Neural cell (in vitro differentiated cells): ENCODE results near the gene XIRP2. TPM values are rescaled to one million over a fixed set of nuclear protein-coding genes. Genes with fewer than 3 reads are reported as not detected.
A peak's percentile ranks its signal among the peaks of the same experiment; 100 is the strongest.

ENCODE experiments used
- H2AFZ ChIP-seq: fragments of 200-600, 300-800 bp; sonication (generic), shearing (Covaris generic); 2 replicates; pipeline ENCODE4 v1.6.0; 2014; ENCODE audit warnings: low read depth, mild to moderate bottlenecking, antibody characterized with exemption, low read length, moderate library complexity
- H3F3A ChIP-seq: fragments of 200-600 bp; shearing (Covaris generic); 2 replicates; pipeline ENCODE4 v1.6.1; 2016; ENCODE audit warnings: mild to moderate bottlenecking, moderate library complexity, mixed read lengths, antibody characterized with exemption, low read length; ENCODE audit not compliant: insufficient read depth, poor library complexity, severe bottlenecking
- H3K27ac ChIP-seq: fragments of 200-600, 300-800 bp; sonication (generic), shearing (Covaris generic); 2 replicates; pipeline ENCODE4 v1.5.1; 2014; ENCODE audit warnings: mild to moderate bottlenecking, low read length, moderate library complexity
- H3K27me3 ChIP-seq: fragments of 300-800, 200-600 bp; sonication (generic), shearing (Covaris generic); 2 replicates; pipeline ENCODE4 v1.6.0; 2014; ENCODE audit warnings: mild to moderate bottlenecking, low read depth, low read length, moderate library complexity; ENCODE audit not compliant: insufficient read depth
- H3K36me3 ChIP-seq: fragments of 300-800, 200-600 bp; sonication (generic), shearing (Covaris generic); 2 replicates; pipeline ENCODE4 v1.5.1; 2014; ENCODE audit warnings: mild to moderate bottlenecking, antibody characterized with exemption, low read length, moderate library complexity; ENCODE audit not compliant: insufficient read depth
- H3K4me2 ChIP-seq: fragments of 300-800, 200-600 bp; sonication (generic), shearing (Covaris generic); 2 replicates; pipeline ENCODE4 v1.6.0; 2014; ENCODE audit warnings: mild to moderate bottlenecking, low read length
- H3K4me3 ChIP-seq: fragments of 300-800, 200-600 bp; sonication (generic), shearing (Covaris generic); 2 replicates; pipeline ENCODE4 v1.5.1; 2014; ENCODE audit warnings: mild to moderate bottlenecking, low read length, moderate library complexity
- H3K79me2 ChIP-seq: fragments of 200-600 bp; shearing (Covaris generic); replicated peaks from 2 replicates; pipeline ENCODE4 v1.6.0; 2014; ENCODE audit warnings: mild to moderate bottlenecking, low read length, moderate library complexity; ENCODE audit not compliant: insufficient read depth
- H3K9ac ChIP-seq: fragments of 300-800, 200-600 bp; sonication (generic), shearing (Covaris generic); 2 replicates; pipeline ENCODE4 v1.6.1; 2016; ENCODE audit warnings: mild to moderate bottlenecking, low read length, mixed read lengths
- H3K9me2 ChIP-seq: fragments of 200-600 bp; shearing (Covaris generic); 2 replicates; pipeline ENCODE4 v1.6.1; 2016; ENCODE audit warnings: mild to moderate bottlenecking, low read length, mixed read lengths; ENCODE audit not compliant: insufficient read depth
- H3K9me3 ChIP-seq: fragments of 200-600, 300-800 bp; sonication (generic), shearing (Covaris generic); 2 replicates; pipeline ENCODE4 v1.6.1; 2016; ENCODE audit warnings: mild to moderate bottlenecking, mixed run types, low read length, moderate library complexity, mixed read lengths
- H4K20me1 ChIP-seq: fragments of 200-600 bp; shearing (Covaris generic); 2 replicates; pipeline ENCODE4 v1.6.1; 2016; ENCODE audit warnings: mild to moderate bottlenecking, mixed run types; ENCODE audit not compliant: insufficient read depth
- EP300 ChIP-seq: fragments of 450-650 bp; conservative IDR thresholded peaks from 2 replicates; pipeline ENCODE4 v1.6.1; 2014; ENCODE audit warnings: antibody characterized with exemption, mild to moderate bottlenecking, moderate library complexity; ENCODE audit not compliant: poor library complexity, severe bottlenecking
- EZH2 ChIP-seq: fragments of 200-600, 300-800 bp; shearing (Covaris generic), sonication (generic); IDR thresholded peaks from 2 replicates; pipeline ENCODE4 v1.6.1; 2014; ENCODE audit warnings: antibody characterized with exemption, low read length, borderline replicate concordance, mild to moderate bottlenecking; ENCODE audit not compliant: insufficient read depth, poor library complexity, severe bottlenecking
- MXI1 ChIP-seq: fragments of 450-650 bp; conservative IDR thresholded peaks from 2 replicates; pipeline ENCODE4 v1.6.1; 2014; ENCODE audit warnings: antibody characterized with exemption, mild to moderate bottlenecking; ENCODE audit not compliant: poor library complexity, severe bottlenecking
- POLR2AphosphoS5 ChIP-seq: IDR thresholded peaks from 2 replicates; pipeline ENCODE4 v1.6.1; 2012
- RAD21 ChIP-seq: fragments of 450-650 bp; conservative IDR thresholded peaks from 2 replicates; pipeline ENCODE4 v1.6.1; 2014; ENCODE audit warnings: antibody characterized with exemption, mild to moderate bottlenecking, moderate library complexity
- SMC3 ChIP-seq: fragments of 450-650 bp; conservative IDR thresholded peaks from 2 replicates; pipeline ENCODE4 v1.6.1; 2014; ENCODE audit warnings: antibody characterized with exemption, mild to moderate bottlenecking, moderate library complexity; ENCODE audit not compliant: poor library complexity
- TAF1 ChIP-seq: IDR thresholded peaks from 2 replicates; pipeline ENCODE4 v1.6.1; 2012; ENCODE audit warnings: low read depth
- polyA plus RNA-seq: library from polyadenylated mRNA; depleted of rRNA; stranded (reverse); fragments of >200 nt; gene quantifications from 2 replicates; pipeline ENCODE4 v1.2.3, GENCODE V29; 2014
- TF ChIP-seq, protein P1 (sequence below): fragments of 450-650 bp; IDR thresholded peaks from 2 replicates; pipeline ENCODE4 v1.5.1; 2014; ENCODE audit warnings: antibody characterized with exemption, mild to moderate bottlenecking, moderate library complexity; ENCODE audit not compliant: poor library complexity, severe bottlenecking
- TF ChIP-seq, protein P2 (sequence below): IDR thresholded peaks from 2 replicates; pipeline ENCODE4 v1.6.1; 2012; ENCODE audit warnings: borderline replicate concordance

The XIRP2 gene
- polyA plus RNA-seq, 1 donor from 2014 or later = not detected

DNA sequence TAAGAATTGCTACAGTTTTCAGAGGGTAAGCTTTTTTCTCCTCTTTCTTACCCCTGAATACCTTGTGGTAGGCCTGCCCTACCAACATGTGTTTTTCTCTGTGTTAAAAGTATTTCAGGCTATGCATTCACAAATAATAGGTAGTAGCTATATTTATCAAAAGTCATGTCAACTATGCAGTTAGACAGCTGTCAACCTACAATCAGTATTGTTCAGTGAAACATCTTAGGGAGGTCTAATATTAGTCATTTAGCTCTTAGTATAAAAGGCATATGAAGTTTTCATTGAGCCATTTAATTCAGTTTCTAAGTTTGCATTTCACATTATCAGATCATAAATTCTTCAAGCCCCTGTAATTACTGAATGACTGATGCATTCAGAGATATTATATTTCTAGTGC lies 36.7 kb downstream of the XIRP2 start:
- TF ChIP-seq EZH2 = no peak
- peak; percentile 80 for TF ChIP-seq POLR2AphosphoS5
- TF ChIP-seq TAF1 = no peak
- TF ChIP-seq, protein P1, sequence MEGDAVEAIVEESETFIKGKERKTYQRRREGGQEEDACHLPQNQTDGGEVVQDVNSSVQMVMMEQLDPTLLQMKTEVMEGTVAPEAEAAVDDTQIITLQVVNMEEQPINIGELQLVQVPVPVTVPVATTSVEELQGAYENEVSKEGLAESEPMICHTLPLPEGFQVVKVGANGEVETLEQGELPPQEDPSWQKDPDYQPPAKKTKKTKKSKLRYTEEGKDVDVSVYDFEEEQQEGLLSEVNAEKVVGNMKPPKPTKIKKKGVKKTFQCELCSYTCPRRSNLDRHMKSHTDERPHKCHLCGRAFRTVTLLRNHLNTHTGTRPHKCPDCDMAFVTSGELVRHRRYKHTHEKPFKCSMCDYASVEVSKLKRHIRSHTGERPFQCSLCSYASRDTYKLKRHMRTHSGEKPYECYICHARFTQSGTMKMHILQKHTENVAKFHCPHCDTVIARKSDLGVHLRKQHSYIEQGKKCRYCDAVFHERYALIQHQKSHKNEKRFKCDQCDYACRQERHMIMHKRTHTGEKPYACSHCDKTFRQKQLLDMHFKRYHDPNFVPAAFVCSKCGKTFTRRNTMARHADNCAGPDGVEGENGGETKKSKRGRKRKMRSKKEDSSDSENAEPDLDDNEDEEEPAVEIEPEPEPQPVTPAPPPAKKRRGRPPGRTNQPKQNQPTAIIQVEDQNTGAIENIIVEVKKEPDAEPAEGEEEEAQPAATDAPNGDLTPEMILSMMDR = no peak
- no peak for TF ChIP-seq SMC3
- TF ChIP-seq EP300 = peak; percentile 93
- no peak for TF ChIP-seq RAD21
- TF ChIP-seq, protein P2, sequence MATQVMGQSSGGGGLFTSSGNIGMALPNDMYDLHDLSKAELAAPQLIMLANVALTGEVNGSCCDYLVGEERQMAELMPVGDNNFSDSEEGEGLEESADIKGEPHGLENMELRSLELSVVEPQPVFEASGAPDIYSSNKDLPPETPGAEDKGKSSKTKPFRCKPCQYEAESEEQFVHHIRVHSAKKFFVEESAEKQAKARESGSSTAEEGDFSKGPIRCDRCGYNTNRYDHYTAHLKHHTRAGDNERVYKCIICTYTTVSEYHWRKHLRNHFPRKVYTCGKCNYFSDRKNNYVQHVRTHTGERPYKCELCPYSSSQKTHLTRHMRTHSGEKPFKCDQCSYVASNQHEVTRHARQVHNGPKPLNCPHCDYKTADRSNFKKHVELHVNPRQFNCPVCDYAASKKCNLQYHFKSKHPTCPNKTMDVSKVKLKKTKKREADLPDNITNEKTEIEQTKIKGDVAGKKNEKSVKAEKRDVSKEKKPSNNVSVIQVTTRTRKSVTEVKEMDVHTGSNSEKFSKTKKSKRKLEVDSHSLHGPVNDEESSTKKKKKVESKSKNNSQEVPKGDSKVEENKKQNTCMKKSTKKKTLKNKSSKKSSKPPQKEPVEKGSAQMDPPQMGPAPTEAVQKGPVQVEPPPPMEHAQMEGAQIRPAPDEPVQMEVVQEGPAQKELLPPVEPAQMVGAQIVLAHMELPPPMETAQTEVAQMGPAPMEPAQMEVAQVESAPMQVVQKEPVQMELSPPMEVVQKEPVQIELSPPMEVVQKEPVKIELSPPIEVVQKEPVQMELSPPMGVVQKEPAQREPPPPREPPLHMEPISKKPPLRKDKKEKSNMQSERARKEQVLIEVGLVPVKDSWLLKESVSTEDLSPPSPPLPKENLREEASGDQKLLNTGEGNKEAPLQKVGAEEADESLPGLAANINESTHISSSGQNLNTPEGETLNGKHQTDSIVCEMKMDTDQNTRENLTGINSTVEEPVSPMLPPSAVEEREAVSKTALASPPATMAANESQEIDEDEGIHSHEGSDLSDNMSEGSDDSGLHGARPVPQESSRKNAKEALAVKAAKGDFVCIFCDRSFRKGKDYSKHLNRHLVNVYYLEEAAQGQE = no peak
- no peak for TF ChIP-seq MXI1
- no peaks in the 10 kb centered on the region for H3K36me3 ChIP-seq
- H3F3A ChIP-seq = no peaks in the 10 kb centered on the region
- H3K9me3 ChIP-seq = no peaks in the 10 kb centered on the region
- no peaks in the 10 kb centered on the region for H3K27me3 ChIP-seq
- H3K27ac ChIP-seq = no peak overlapping the region
- no peak overlapping the region for H2AFZ ChIP-seq
- H3K9ac ChIP-seq = no peak overlapping the region
- no peak overlapping the region for H3K4me3 ChIP-seq
- H3K79me2 ChIP-seq = no peaks in the 10 kb centered on the region
- H4K20me1 ChIP-seq = no peaks in the 10 kb centered on the region
- H3K9me2 ChIP-seq = no peaks in the 10 kb centered on the region
- no peak overlapping the region for H3K4me2 ChIP-seq

DNA sequence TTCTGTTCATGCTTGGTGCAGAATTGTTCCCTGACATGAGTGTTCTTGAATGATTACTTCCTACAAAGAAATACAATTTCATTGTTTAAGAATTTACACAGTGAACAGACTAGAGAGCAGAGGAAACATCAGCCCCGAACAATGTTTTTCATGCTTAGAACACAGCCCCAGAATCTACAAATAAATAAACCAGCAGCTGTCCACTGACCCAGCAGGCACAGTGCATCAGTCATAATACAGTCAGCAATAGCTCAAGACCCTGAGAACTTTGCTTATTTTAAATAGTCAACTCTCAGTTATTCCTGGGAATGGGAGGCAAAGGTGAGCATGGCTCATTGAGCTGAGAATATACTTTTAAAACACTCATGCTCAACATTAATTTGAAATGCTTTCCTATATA lies 38.4 kb downstream of the XIRP2 start:
- Histone ChIP-seq H3K9me3 (no peaks in the 10 kb centered on the region), H3K9me2 (no peaks in the 10 kb centered on the region), H3K79me2 (no peaks in the 10 kb centered on the region), H3K4me2 (no peak overlapping the region), H3K4me3 (no peak overlapping the region), H4K20me1 (no peaks in the 10 kb centered on the region), H3F3A (no peaks in the 10 kb centered on the region), H3K9ac (no peak overlapping the region), H2AFZ (no peak overlapping the region), H3K27ac (no peak overlapping the region), H3K36me3 (no peaks in the 10 kb centered on the region), H3K27me3 (no peaks in the 10 kb centered on the region)
- no peak for TF ChIP-seq MXI1

DNA sequence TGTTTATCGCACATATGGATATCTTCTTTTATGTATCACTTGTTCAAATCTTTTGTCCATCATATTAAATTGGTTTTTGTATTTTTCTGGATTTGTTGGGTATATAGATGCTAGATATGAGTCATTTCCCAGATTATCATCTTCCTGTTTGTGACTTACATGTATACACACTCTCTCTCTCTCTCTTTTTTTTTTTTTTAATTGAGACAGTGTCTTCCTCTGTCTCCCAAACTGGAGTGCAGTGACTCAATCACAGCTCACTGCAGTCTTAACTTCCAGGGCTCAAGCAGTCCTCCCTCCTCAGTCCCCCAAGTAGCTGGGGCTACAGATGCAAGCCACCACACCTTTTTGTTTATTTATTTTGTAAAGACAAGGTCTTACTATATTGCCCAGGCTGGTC lies 43.8 kb downstream of the XIRP2 start:
- no peak overlapping the region for H2AFZ ChIP-seq
- no peak overlapping the region for H3K4me2 ChIP-seq
- H4K20me1 ChIP-seq = no peaks in the 10 kb centered on the region
- H3K4me3 ChIP-seq = no peak overlapping the region
- H3K27ac ChIP-seq = no peak overlapping the region
- TF ChIP-seq TAF1 (no peak), SMC3 (no peak), RAD21 (no peak), EP300 (no peak), EZH2 (no peak), MXI1 (no peak), POLR2AphosphoS5 (no peak)
- TF ChIP-seq, protein P1 = no peak
- TF ChIP-seq, protein P2 = no peak
- H3K9me3 ChIP-seq = no peaks in the 10 kb centered on the region
- H3K36me3 ChIP-seq = no peaks in the 10 kb centered on the region
- no peaks in the 10 kb centered on the region for H3K79me2 ChIP-seq
- no peaks in the 10 kb centered on the region for H3F3A ChIP-seq
- H3K9ac ChIP-seq = no peak overlapping the region
- H3K27me3 ChIP-seq = no peaks in the 10 kb centered on the region
- H3K9me2 ChIP-seq = no peaks in the 10 kb centered on the region
